HEK293 (cell line): Measurements from ENCODE around the gene RNF11.

Experiments used
- BCL11B ChIP-seq: fragments of 450-650 bp; formaldehyde crosslinking; IDR thresholded peaks from 2 replicates; pipeline ENCODE4 v1.5.1; 2016; ENCODE audit warnings: low read depth, missing biosample characterization, missing genetic modification characterization
- GLI2 ChIP-seq: fragments of 450-650 bp; formaldehyde crosslinking; IDR thresholded peaks from 2 replicates; pipeline ENCODE4; 2017; ENCODE audit warnings: missing biosample characterization, missing genetic modification characterization, low read depth, borderline replicate concordance
- HOXC10 ChIP-seq: sonication (generic); formaldehyde crosslinking; IDR thresholded peaks from 2 replicates; pipeline ENCODE4 v1.8.1; 2023; ENCODE audit warnings: mild to moderate bottlenecking, missing genetic modification reagents
- KLF10 ChIP-seq: fragments of 450-650 bp; IDR thresholded peaks from 2 replicates; pipeline ENCODE4 v1.5.1; 2018; ENCODE audit warnings: missing biosample characterization, mild to moderate bottlenecking, missing genetic modification characterization
- PRDM1 ChIP-seq: fragments of 450-650 bp; formaldehyde crosslinking; IDR thresholded peaks from 2 replicates; pipeline ENCODE4; 2016; ENCODE audit warnings: missing biosample characterization, missing genetic modification characterization
- REPIN1 ChIP-seq: fragments of 450-650 bp; formaldehyde crosslinking; IDR thresholded peaks from 2 replicates; pipeline ENCODE4 v1.5.1; 2017; ENCODE audit warnings: missing biosample characterization, missing genetic modification characterization, low read depth
- SALL2 ChIP-seq: fragments of 450-650 bp; formaldehyde crosslinking; IDR thresholded peaks from 2 replicates; pipeline ENCODE4 v1.5.0; 2017; ENCODE audit warnings: missing biosample characterization, mild to moderate bottlenecking, missing genetic modification characterization, borderline replicate concordance
- ZBTB21 ChIP-seq: fragments of 450-650 bp; formaldehyde crosslinking; IDR thresholded peaks from 2 replicates; pipeline ENCODE4 v1.5.1; 2017; ENCODE audit warnings: missing biosample characterization, missing genetic modification characterization
- ZBTB8A ChIP-seq: fragments of 450-650 bp; formaldehyde crosslinking; IDR thresholded peaks from 2 replicates; pipeline ENCODE4 v1.5.1; 2016; ENCODE audit warnings: missing biosample characterization, missing genetic modification characterization
- ZNF2 ChIP-seq: fragments of 450-650 bp; formaldehyde crosslinking; IDR thresholded peaks from 2 replicates; pipeline ENCODE4 v1.5.1; 2016; ENCODE audit warnings: missing biosample characterization, missing genetic modification characterization
- ZNF211 ChIP-seq: fragments of 450-650 bp; formaldehyde crosslinking; IDR thresholded peaks from 2 replicates; pipeline ENCODE4 v1.5.1; 2016; ENCODE audit warnings: low read depth, missing biosample characterization, missing genetic modification characterization
- ZNF302 ChIP-seq: fragments of 450-650 bp; formaldehyde crosslinking; IDR thresholded peaks from 2 replicates; pipeline ENCODE4 v1.5.1; 2016; ENCODE audit warnings: missing biosample characterization, missing genetic modification characterization, low read depth
- ZNF404 ChIP-seq: fragments of 450-650 bp; formaldehyde crosslinking; IDR thresholded peaks from 2 replicates; pipeline ENCODE4 v1.5.1; 2017; ENCODE audit warnings: missing biosample characterization, missing genetic modification characterization
- ZNF521 ChIP-seq: fragments of 450-650 bp; formaldehyde crosslinking; IDR thresholded peaks from 2 replicates; pipeline ENCODE4 v1.5.1; 2017; ENCODE audit warnings: missing biosample characterization, mild to moderate bottlenecking, missing genetic modification characterization
- ZNF560 ChIP-seq: fragments of 450-650 bp; formaldehyde crosslinking; IDR thresholded peaks from 2 replicates; pipeline ENCODE4 v1.5.1; 2017; ENCODE audit warnings: missing biosample characterization, missing genetic modification characterization, borderline replicate concordance
- ZNF624 ChIP-seq: fragments of 450-650 bp; formaldehyde crosslinking; IDR thresholded peaks from 2 replicates; pipeline ENCODE4 v1.5.1; 2017; ENCODE audit warnings: missing biosample characterization, missing genetic modification characterization
- ZNF677 ChIP-seq: fragments of 450-650 bp; IDR thresholded peaks from 2 replicates; pipeline ENCODE4 v1.5.0; 2018; ENCODE audit warnings: missing biosample characterization, mild to moderate bottlenecking, missing genetic modification characterization, moderate library complexity
- ZNF76 ChIP-seq: fragments of 450-650 bp; formaldehyde crosslinking; IDR thresholded peaks from 2 replicates; pipeline ENCODE4; 2016; ENCODE audit warnings: low read depth, missing biosample characterization, missing genetic modification characterization, borderline replicate concordance
- ZNF776 ChIP-seq: fragments of 450-650 bp; formaldehyde crosslinking; IDR thresholded peaks from 2 replicates; pipeline ENCODE4 v1.5.0; 2017; ENCODE audit warnings: missing biosample characterization, missing genetic modification characterization, borderline replicate concordance
- ZNF837 ChIP-seq: fragments of 450-650 bp; formaldehyde crosslinking; IDR thresholded peaks from 2 replicates; pipeline ENCODE4 v1.5.1; 2016; ENCODE audit warnings: missing biosample characterization, missing genetic modification characterization
- ZSCAN30 ChIP-seq: fragments of 450-650 bp; IDR thresholded peaks from 2 replicates; pipeline ENCODE4 v1.5.1; 2018; ENCODE audit warnings: missing biosample characterization, mild to moderate bottlenecking, missing genetic modification characterization, moderate library complexity
- TF ChIP-seq, protein P1 (sequence below): fragments of 450-650 bp; formaldehyde crosslinking; IDR thresholded peaks from 2 replicates; pipeline ENCODE4 v1.5.1; 2016; ENCODE audit warnings: missing biosample characterization, missing genetic modification characterization
- TF ChIP-seq, protein P2 (sequence below): fragments of 450-650 bp; formaldehyde crosslinking; IDR thresholded peaks from 2 replicates; pipeline ENCODE4 v1.5.1; 2016; ENCODE audit warnings: missing biosample characterization, missing genetic modification characterization, low read depth
- TF ChIP-seq, protein P3 (sequence below): sonication (generic); formaldehyde crosslinking; IDR thresholded peaks from 2 replicates; pipeline ENCODE4 v1.8.1; 2022; ENCODE audit warnings: mild to moderate bottlenecking, moderate library complexity, missing genetic modification reagents
- TF ChIP-seq, protein P4 (sequence below): fragments of 450-650 bp; formaldehyde crosslinking; IDR thresholded peaks from 2 replicates; pipeline ENCODE4 v1.5.1; 2016; ENCODE audit warnings: missing biosample characterization, missing genetic modification characterization
- TF ChIP-seq, protein P5 (sequence below): fragments of 450-650 bp; formaldehyde crosslinking; IDR thresholded peaks from 2 replicates; pipeline ENCODE4 v1.5.1; 2016; ENCODE audit warnings: missing biosample characterization, missing genetic modification characterization, borderline replicate concordance
- TF ChIP-seq, protein P6 (sequence below): fragments of 450-650 bp; formaldehyde crosslinking; IDR thresholded peaks from 2 replicates; pipeline ENCODE4 v1.5.1; 2016; ENCODE audit warnings: missing biosample characterization, missing genetic modification characterization

RNF11 gene

DNA sequence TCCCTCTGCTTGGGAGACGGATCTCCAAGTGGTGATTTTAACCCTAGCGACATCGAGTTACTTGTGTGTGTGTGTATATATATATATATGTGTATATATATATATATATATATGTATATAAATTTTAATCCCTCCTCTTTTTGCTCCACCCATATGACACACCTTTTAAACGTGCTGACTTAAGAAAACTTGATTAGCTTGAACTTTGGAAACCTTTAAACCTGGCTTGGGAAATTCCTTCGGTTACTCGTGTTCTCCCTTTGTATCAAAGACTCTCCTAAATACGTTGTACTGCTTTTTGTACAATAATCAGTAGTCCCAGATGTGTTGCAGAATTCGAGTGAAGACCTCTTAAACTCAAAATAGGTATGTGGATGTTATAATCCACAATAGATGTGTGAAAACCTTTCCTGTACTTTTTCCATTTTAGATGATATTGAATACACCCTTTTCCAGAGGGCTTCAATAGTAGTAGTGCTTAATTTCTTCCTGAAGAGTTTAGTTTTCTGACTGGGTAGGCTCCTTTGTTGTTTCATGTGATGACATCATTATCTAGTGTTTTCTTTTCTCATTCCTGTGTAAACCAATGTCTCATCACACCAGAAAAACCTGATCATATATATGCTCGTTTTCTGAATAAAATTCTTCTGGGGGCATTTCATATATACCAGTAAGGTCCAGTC lies 1.4 kb downstream of the RNF11 start (continued):
- TF ChIP-seq, protein P1, sequence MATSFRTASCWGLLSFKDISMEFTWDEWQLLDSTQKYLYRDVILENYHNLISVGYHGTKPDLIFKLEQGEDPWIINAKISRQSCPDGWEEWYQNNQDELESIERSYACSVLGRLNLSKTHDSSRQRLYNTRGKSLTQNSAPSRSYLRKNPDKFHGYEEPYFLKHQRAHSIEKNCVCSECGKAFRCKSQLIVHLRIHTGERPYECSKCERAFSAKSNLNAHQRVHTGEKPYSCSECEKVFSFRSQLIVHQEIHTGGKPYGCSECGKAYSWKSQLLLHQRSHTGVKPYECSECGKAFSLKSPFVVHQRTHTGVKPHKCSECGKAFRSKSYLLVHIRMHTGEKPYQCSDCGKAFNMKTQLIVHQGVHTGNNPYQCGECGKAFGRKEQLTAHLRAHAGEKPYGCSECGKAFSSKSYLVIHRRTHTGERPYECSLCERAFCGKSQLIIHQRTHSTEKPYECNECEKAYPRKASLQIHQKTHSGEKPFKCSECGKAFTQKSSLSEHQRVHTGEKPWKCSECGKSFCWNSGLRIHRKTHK, result no peak
- TF ChIP-seq ZNF302 (tag by site-specific recombination) (no peak), GLI2 (peak; percentile 6; the same call in 1 of the 2 replicates), ZNF624 (tag by site-specific recombination) (no peak), ZNF211 (no peak), ZNF677 (no peak), ZBTB8A (tag by site-specific recombination) (no peak), ZBTB21 (peak; percentile 55), REPIN1 (tag by site-specific recombination) (no peak), PRDM1 (tag by site-specific recombination) (no peak), HOXC10 (no peak), ZSCAN30 (tag by site-specific recombination) (no peak), KLF10 (tag by site-specific recombination) (no peak), ZNF2 (no peak), ZNF76 (tag by site-specific recombination) (no peak), ZNF776 (tag by site-specific recombination) (no peak), BCL11B (tag by site-specific recombination) (no peak), ZNF521 (tag by site-specific recombination) (no peak), ZNF560 (tag by site-specific recombination) (no peak), SALL2 (no peak), ZNF404 (no peak), ZNF837 (tag by site-specific recombination) (no peak)
- TF ChIP-seq, protein P2, sequence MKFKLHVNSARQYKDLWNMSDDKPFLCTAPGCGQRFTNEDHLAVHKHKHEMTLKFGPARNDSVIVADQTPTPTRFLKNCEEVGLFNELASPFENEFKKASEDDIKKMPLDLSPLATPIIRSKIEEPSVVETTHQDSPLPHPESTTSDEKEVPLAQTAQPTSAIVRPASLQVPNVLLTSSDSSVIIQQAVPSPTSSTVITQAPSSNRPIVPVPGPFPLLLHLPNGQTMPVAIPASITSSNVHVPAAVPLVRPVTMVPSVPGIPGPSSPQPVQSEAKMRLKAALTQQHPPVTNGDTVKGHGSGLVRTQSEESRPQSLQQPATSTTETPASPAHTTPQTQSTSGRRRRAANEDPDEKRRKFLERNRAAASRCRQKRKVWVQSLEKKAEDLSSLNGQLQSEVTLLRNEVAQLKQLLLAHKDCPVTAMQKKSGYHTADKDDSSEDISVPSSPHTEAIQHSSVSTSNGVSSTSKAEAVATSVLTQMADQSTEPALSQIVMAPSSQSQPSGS (tag by site-specific recombination), result peak; percentile 97
- TF ChIP-seq, protein P3, sequence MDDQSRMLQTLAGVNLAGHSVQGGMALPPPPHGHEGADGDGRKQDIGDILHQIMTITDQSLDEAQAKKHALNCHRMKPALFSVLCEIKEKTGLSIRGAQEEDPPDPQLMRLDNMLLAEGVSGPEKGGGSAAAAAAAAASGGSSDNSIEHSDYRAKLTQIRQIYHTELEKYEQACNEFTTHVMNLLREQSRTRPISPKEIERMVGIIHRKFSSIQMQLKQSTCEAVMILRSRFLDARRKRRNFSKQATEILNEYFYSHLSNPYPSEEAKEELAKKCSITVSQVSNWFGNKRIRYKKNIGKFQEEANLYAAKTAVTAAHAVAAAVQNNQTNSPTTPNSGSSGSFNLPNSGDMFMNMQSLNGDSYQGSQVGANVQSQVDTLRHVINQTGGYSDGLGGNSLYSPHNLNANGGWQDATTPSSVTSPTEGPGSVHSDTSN (CRISPR knock-in tag), result no peak
- TF ChIP-seq, protein P4, sequence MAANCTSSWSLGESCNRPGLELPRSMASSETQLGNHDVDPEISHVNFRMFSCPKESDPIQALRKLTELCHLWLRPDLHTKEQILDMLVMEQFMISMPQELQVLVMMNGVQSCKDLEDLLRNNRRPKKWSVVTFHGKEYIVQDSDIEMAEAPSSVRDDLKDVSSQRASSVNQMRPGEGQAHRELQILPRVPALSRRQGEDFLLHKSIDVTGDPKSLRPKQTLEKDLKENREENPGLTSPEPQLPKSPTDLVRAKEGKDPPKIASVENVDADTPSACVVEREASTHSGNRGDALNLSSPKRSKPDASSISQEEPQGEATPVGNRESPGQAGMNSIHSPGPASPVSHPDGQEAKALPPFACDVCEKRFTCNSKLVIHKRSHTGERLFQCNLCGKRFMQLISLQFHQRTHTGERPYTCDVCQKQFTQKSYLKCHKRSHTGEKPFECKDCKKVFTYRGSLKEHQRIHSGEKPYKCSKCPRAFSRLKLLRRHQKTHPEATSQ (tag by site-specific recombination), result no peak
- TF ChIP-seq, protein P5, sequence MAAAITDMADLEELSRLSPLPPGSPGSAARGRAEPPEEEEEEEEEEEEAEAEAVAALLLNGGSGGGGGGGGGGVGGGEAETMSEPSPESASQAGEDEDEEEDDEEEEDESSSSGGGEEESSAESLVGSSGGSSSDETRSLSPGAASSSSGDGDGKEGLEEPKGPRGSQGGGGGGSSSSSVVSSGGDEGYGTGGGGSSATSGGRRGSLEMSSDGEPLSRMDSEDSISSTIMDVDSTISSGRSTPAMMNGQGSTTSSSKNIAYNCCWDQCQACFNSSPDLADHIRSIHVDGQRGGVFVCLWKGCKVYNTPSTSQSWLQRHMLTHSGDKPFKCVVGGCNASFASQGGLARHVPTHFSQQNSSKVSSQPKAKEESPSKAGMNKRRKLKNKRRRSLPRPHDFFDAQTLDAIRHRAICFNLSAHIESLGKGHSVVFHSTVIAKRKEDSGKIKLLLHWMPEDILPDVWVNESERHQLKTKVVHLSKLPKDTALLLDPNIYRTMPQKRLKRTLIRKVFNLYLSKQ (tag by site-specific recombination), result no peak
- TF ChIP-seq, protein P6, sequence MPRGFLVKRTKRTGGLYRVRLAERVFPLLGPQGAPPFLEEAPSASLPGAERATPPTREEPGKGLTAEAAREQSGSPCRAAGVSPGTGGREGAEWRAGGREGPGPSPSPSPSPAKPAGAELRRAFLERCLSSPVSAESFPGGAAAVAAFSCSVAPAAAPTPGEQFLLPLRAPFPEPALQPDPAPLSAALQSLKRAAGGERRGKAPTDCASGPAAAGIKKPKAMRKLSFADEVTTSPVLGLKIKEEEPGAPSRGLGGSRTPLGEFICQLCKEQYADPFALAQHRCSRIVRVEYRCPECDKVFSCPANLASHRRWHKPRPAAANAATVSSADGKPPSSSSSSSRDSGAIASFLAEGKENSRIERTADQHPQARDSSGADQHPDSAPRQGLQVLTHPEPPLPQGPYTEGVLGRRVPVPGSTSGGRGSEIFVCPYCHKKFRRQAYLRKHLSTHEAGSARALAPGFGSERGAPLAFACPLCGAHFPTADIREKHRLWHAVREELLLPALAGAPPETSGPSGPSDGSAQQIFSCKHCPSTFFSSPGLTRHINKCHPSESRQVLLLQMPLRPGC (tag by site-specific recombination), result no peak
